NCI-H146 (cell line): ENCODE results near the gene PAAF1.
A peak's percentile ranks its signal among the peaks of the same experiment; 100 is the strongest.
"Not testable (repeated sequence)": the region's sequence is repeated elsewhere in the genome, so short reads cannot be mapped to it uniquely, and the experiment has no call there.

Source experiments
- DNase-seq: peaks from one replicate; lab custom pipeline; 2025; lab: John Stamatoyannopoulos, UW

The PAAF1 gene, protein sequence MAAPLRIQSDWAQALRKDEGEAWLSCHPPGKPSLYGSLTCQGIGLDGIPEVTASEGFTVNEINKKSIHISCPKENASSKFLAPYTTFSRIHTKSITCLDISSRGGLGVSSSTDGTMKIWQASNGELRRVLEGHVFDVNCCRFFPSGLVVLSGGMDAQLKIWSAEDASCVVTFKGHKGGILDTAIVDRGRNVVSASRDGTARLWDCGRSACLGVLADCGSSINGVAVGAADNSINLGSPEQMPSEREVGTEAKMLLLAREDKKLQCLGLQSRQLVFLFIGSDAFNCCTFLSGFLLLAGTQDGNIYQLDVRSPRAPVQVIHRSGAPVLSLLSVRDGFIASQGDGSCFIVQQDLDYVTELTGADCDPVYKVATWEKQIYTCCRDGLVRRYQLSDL

DNA sequence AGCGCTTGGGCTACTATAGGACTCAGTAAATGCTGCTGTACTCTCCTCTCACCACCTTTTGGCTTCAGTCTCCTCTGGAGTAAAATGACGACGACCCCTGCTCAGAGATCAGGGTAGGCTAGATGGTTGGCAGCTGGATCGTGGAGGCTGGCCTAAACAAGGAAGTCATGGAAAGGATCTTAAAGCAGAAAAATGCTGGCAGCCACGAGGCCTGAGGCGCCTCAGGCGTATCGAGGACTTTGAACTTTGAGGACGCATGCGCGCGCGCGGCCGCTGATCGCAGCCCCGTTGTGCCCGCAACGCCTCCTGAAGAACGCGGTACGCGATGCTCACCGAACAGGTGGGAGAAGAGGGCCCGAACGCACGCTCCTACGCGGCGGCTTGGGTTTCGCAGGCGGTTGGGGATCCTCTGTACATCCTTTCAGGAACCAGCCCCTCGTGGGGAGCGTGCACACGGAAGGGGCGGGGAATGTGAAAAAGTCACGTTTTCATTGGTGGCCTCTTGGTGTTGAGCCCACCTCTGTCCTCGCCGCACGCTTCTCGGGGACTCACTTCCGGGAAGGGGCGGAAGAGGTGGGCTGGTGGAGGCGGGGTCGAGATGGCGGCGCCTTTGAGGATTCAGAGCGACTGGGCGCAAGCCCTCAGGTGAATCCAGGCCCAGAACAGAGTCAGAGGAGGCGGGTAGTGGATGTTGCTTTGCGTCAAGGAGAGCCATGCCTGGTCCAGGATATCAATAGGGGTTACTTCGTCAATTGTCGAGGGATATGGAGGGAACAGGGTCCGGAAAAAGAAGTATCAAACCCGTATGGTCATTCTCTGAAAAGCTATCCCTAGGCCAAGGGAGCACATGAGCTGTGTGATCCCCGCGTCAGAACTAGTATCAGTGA, at the start of gene PAAF1, which contains the start of gene COA4:
TSS of gene PAAF1 (plus strand) at position 576 of the 887 bp plus-strand sequence. CDS start at position 599, 23 bp downstream.
TSS of gene COA4 (minus strand) at position 423 of the 887 bp plus-strand sequence. CDS start 3,468 bp downstream, outside the sequence.
- peak; percentile 98 for DNase-seq

- DNase-seq: no peak
Observed at GRCh38 chr11:73830261-73830660, 46.5 kb upstream of the PAAF1 start.

DNA sequence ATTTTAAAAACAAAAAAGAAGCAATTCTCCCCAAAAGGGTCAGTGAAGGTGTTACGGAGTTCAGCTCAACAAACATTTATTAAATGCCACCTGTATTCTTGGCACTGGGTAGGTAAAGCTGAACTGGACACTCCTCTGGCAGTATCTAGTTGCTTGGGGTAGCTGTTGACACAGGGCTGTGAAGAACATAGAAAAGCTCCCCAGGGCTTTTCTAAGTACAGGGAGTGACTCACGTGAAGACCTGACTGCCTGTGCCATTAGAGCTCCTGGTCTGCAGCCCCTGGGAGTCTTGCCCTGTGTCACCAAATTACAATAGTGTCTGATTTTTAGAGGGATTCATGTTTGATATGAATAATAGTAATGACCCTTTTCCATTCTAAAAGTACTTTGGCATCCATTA, 43.7 kb upstream of the PAAF1 start:
- DNase-seq: peak; percentile 25

GRCh38 chr11:73838443-73839122, 38.2 kb upstream of the PAAF1 start:
- DNase-seq: no peak

DNA sequence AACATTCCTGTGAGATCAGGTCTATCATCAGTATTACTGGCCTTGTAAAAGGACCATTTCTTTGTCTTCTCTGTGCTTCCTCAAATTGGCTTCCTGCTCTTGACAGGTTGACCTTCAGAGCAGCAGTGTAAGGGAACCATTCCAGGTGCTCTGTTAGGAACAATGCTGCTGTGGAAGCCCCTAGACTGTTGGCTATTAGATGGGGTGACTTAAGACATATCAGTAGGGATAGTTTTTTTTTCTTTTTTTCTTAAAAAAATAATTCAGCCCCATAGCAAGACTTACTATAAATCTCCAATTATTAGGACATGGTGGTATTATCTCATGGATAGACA, 37.7 kb upstream of the PAAF1 start:
- DNase-seq: no peak

GRCh38 chr11:73851046-73851764, 25.6 kb upstream of the PAAF1 start:
- no peak for DNase-seq

DNA sequence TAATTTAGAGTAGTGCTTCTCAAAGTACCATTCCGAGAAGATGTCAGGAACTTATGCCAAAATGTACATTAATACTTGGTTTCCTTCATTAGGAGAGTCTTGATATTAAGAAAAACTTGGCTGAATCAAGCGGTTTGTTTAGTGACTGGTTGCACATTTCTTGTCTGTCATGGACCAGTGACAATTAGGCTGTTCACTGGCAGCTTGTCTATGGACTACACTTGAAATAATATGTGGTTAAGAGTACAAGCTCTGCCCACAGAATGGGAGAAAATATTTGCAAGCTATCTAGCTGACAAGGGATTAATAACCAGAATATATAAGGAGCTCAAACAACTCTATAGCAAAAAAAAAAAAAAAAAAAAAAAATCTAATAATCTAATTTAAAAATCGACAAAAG, 24.8 kb upstream of the PAAF1 start:
- DNase-seq: no peak

- no peak for DNase-seq
Observed at GRCh38 chr11:73854680-73855079, 22.1 kb upstream of the PAAF1 start.

DNA sequence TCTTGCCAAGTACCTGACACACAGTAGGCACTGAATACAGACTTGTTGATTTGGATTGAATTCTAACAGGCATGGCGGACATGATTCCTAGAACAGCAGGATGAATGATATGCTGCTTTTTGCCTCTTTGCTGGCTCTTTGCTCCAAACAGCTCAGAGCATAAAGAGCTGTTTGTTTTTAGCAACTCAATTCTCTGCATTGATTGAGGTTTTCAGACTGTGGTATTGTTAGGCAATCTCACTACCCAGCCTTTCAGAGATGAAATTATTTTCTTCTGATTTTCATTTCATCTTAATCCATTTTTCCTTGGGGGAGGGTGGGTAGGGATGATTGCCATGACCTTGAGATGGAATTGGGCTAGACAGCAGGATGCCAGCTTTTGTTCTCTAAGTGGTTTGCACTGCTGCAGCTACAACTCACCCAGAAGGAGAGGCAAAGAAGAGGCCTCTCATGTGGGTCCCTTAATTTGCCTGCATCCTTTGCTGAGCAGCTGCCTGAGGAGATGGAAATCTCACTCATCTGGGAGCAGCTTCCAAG, 20.7 kb upstream of the PAAF1 start:
- no peak for DNase-seq

DNA sequence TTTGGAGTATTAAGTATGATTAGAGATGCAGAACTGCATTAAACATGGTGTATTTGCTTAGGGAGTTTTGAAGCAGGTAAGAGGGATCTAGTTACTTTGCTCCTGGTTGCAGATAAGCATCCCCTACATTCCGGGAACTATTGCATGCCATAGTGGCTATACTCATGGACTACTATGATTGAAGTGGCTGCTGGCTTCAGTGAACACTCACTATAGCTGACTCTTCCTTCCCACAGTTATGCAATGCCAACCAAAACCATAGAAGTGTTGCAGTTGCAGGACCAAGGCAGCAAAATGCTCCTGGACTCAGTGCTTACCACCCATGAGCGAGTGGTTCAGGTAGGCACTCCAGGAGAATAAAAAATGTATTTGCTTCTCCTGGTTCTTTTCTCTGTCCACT, 17.1 kb upstream of the PAAF1 start:
- no peak for DNase-seq

DNA sequence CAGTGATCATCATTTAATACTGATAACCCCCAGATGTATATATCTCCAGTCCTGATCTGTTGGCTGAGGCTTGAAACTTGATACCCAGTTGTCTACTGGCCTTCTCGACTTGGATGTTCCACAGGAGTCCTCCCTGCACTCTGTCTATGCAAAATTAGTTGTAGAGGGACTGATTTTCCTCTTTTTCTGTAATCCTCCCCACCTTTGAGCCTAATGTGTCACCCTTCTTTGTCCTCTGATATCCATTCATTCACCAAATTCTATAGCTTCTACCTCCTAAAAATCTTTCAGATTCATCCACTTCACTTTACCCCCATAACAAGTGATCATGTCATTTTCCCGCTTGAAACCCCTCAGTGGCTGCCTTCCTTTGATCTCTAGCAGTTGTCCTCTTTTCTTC, 16.6 kb upstream of the PAAF1 start:
- DNase-seq: no peak

DNA sequence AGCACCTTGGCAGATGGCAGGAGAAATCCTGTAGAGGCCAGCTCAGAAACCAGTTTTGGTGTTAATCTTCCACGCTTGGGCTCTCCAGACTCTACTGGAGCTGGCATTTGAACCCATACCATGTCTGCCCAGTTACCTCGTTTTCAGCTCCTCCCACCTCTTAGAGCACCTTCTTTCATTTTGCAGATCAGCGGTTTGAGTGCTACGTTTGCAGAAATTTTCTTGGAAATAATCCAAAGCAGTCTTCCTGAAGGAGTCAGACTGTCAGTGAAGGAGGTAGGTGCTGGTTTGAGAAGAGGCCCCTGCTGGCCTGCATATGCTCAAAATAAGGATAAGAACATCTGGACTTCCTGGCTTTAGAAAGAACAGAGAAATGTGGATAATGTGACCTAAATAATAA, 13.8 kb upstream of the PAAF1 start:
- DNase-seq: no peak

DNA sequence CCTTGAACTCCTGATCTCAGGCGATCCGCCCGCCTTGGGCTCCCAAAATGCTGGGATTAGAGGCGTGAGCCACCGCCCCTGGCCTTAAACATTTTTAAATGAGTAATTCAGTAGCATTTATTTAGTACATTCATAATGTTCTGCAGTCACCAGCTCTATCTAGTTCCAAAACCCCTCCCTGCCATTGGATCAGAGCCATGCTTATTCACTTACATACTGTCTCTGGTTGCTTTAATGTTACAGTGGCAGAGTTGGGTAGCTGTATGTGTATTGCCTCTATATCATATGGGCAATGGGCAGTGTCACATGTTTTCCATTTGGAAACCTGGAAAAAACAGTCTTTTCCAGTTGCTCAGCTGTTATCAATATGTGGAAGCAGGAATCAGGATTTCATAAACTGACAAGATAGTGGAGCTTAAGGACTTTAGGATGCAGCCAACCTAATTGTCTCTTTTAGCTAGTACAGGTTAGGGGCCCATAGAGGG, 10.7 kb upstream of the PAAF1 start:
- DNase-seq: no peak

DNA sequence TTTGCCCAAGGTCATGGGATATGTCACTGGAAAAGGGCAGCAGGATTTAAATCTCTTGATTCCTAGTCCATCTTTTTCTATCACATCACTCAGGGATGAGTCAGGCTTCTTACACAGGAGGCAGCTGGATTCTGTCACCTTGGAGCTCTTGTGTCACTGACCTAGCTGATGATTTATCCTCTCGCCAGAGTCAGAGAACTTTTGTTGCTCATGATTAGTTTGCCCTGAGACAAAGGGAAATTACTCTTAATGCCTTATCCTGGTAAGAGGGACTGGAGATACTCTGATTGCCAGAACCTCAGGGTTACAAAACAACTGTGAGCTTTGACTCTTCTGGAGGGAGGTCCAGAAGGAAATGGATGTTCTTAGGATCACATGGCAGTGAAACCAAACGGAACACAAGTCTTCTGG, 10.2 kb upstream of the PAAF1 start:
- no peak for DNase-seq

DNA sequence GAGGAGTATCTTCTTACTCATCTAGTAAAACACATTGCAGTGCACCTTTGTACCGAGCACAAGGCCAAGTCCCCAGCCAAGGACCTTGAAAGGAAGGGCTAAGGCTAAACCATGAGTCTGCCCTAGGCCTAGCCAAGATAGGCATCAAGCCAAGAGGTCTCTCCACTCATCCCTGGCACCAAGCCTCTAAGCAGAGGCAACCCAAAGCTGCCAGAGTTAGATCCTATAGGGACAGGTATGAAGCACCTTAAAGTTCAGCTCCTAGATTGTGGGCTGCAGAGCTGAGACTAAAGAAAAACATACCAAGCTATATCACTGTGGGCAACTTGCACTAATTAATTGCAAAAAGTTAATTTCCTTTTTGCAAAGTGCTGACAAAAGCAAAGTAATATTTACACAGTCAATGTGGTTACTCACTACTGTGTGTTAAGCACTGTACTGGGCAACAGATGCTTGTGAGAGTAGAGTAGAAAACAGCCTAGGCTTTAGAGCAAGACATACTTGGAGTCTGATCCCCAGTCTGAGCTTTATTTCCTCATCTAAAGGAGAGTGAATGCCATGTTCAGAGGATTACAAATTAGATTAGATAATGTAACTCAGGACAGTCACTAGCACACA, 7.4 kb upstream of the PAAF1 start:
- no peak for DNase-seq

DNA sequence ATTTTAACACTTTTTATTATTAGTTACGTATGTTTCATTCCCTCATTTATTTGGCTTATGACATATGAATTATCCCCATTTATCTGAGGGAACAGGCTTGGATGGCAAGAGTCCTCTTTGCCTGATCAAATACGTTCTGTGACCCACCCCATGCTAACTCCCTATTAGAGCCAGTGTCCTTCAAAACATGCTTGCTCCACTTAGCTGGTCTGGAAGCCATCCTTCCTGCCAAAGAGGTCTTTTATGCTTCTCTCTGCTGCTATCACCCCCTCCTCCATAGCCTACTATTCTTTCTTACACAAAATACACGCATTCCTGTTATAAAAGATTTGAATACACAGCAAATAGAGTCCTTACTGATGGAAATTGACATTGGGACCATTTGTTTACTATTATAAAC, 6.5 kb upstream of the PAAF1 start:
- no peak for DNase-seq

GRCh38 chr11:73872749-73873357, 3.9 kb upstream of the PAAF1 start:
- DNase-seq: no peak

DNA sequence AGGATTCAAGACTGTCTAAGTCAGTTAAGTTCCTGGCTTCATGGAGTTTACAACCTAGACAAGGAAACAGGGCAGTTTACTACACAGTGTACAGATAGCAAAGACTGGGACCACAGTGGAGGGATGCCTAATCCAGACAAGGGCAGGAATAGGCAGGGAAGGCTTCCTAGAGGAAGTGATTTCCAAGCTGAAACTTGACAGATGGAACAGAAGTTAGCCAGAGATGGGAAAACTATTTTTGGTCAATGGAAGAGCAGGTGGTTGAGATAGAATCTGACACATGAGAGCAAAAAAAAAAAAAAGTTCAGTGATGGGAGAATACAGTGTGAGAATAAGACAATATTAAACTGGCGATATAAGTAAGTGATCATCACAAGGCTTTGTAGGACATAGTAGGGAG, 1.4 kb upstream of the PAAF1 start:
- no peak for DNase-seq

GRCh38 chr11:73875840-73876239, 959 bp upstream of the PAAF1 start:
- DNase-seq: peak; percentile 17

DNA sequence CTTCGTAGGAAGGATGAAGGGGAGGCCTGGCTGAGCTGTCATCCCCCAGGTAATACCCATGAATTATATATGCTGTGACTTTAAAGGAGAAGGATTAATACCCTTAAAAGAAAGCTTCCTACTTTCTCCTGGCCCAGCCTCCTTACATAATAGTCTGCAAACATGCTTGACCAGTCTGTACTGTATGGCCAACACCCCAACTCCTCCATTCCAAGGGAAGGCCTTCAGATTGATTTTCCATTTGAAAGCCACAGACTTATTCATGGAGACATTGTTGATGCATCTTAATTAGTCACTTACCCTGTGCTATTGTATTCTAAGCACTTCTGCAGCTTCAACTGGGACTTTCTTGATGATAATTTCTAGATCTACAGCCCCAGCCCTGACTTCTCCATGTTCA, 2.0 kb downstream of the PAAF1 start:
- no peak for DNase-seq

DNA sequence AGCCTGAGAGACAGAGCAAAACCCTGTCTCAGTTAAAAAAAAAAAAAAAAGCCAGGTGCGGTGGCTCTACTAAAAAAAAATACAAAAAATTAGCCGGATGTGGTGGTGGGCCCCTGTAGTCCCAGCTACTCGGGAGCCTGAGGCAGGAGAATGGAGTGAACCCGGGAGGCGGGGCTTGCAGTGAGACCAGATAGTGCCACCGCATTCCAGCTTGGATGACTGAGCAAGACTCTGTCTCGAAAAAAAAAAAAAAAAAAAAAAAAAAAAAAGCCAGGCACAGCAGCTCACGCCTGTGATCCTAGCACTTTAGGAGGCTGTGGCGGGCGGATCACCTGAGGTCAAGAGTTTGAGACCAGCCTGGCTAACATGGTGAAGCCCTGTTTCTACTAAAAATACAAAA, 3.6 kb downstream of the PAAF1 start:
- not testable (repeated sequence) for DNase-seq
